GM12878 (cell line): ENCODE results near the gene JADE2. TPM values are rescaled to one million over a fixed set of nuclear protein-coding genes. Genes with fewer than 3 reads are reported as not detected.

ENCODE experiments used
- ATAC-seq: fragments of 200-7000 bp; cut with Tn5 transposase; 3 replicates; pipeline ENCODE4 v1.9.1; 2020; ENCODE audit warnings: mild to moderate bottlenecking, moderate library complexity
- BruUV-seq: library from RNA; stranded (reverse); fragments of 400-500 nt; replicated peaks from 2 replicates; lab custom pipeline; 2021; lab: Mats Ljungman, UMichigan
- CTCF ChIA-PET: fragments of 300-600 bp; sonication (Branson Sonifier 250); formaldehyde crosslinking; extraction: SDS; loops from one replicate; lab custom pipeline; 2021; ENCODE audit warnings: inconsistent platforms; lab: Yijun Ruan, JAX
- POLR2A ChIA-PET: fragments of 350-600 bp; formaldehyde crosslinking; extraction: SDS; loops from one replicate; lab custom pipeline; 2021; ENCODE audit warnings: inconsistent platforms; lab: Charles Lee
- RAD21 ChIA-PET: fragments of 300-600 bp; sonication (Branson Sonifier 250); formaldehyde crosslinking; loops from one replicate; lab custom pipeline; 2023; ENCODE audit warnings: antibody characterized with exemption; ENCODE audit not compliant: unreplicated experiment; lab: Charles Lee
- SMC1A ChIA-PET: fragments of 300-600 bp; sonication (Branson Sonifier 250); formaldehyde crosslinking; loops from one replicate; lab custom pipeline; 2023; ENCODE audit not compliant: unreplicated experiment, uncharacterized antibody; lab: Charles Lee
- DNase-seq: peaks from one replicate; pipeline ENCODE4 v3.0.0-alpha.2; 2011; ENCODE audit warnings: low read depth, low spot score
- FAIRE-seq: peaks from 3 replicates; lab custom pipeline; 2011; peaks lifted over from hg19 to GRCh38; lab: Jason Lieb, UNC
- H2AFZ ChIP-seq: 2 replicates; pipeline ENCODE4 v1.6.0; 2011; ENCODE audit warnings: low read depth, low read length, control low read depth; ENCODE audit not compliant: control insufficient read depth
- H3K27ac ChIP-seq: 2 replicates; pipeline ENCODE4 v1.5.1; 2011; ENCODE audit warnings: control low read depth; ENCODE audit not compliant: control insufficient read depth, insufficient read depth
- H3K27me3 ChIP-seq, 2 experiments: replicated peaks in 1 of 2; 2 replicates each; pipeline versions ENCODE4 v1.6.0 to v1.6.1; 2011; ENCODE audit warnings: low read length in 1 of 2; ENCODE audit not compliant: control insufficient read depth in 2 of 2, insufficient read depth in 2 of 2
- H3K36me3 ChIP-seq, 2 experiments: 2 replicates each; pipeline ENCODE4 v1.5.1; 2011; ENCODE audit warnings: low read length in 1 of 2; ENCODE audit not compliant: control insufficient read depth in 2 of 2, insufficient read depth in 2 of 2
- H3K4me1 ChIP-seq: 2 replicates; pipeline ENCODE4 v1.6.1; 2011; ENCODE audit warnings: mild to moderate bottlenecking, low read length, moderate library complexity, mixed read lengths; ENCODE audit not compliant: control insufficient read depth, insufficient read depth
- H3K4me2 ChIP-seq: 2 replicates; pipeline ENCODE4 v1.6.0; 2011; ENCODE audit warnings: control low read depth; ENCODE audit not compliant: control insufficient read depth, insufficient read depth
- H3K4me3 ChIP-seq: fragments of 200-600 bp; sonication (generic); 2 replicates; pipeline ENCODE4 v1.5.1; 2016
- H3K79me2 ChIP-seq: 2 replicates; pipeline ENCODE4 v1.6.0; 2011; ENCODE audit warnings: low read length; ENCODE audit not compliant: control insufficient read depth, insufficient read depth
- H3K9ac ChIP-seq: 2 replicates; pipeline ENCODE4 v1.8.0; 2011; ENCODE audit warnings: low read length, control low read depth, mixed read lengths; ENCODE audit not compliant: control insufficient read depth, insufficient read depth
- H3K9me3 ChIP-seq: replicated peaks from 3 replicates; pipeline ENCODE4 v1.5.1; 2011; ENCODE audit warnings: mild to moderate bottlenecking, low read length; ENCODE audit not compliant: control insufficient read depth, insufficient read depth
- H4K20me1 ChIP-seq: 2 replicates; pipeline ENCODE4 v1.6.0; 2011; ENCODE audit not compliant: control insufficient read depth, insufficient read depth
- CEBPB ChIP-seq, 2 experiments: fragments of 150-350 bp in 1 of 2; IDR thresholded peaks; 2 replicates each; pipeline ENCODE4 v1.6.1; 2012 to 2014; ENCODE audit warnings: low read depth in 2 of 2, low read length in 2 of 2, borderline replicate concordance in 1 of 2, inconsistent platforms in 1 of 2
- GABPA ChIP-seq: IDR thresholded peaks from 2 replicates; pipeline ENCODE4 v1.6.1; 2014; ENCODE audit warnings: antibody characterized with exemption, low read depth, mild to moderate bottlenecking, inconsistent platforms
- IKZF2 ChIP-seq, 2 experiments: fragments of 450-650 bp; IDR thresholded peaks; 2 replicates each; pipeline ENCODE4 v1.6.1; 2017; ENCODE audit warnings: mild to moderate bottlenecking in 2 of 2, moderate library complexity in 2 of 2
- MXI1 ChIP-seq: fragments of 150-350 bp; IDR thresholded peaks from 2 replicates; pipeline ENCODE4 v1.6.1; 2011; ENCODE audit warnings: low read depth, mild to moderate bottlenecking, inconsistent platforms, low read length, improper control_type of control experiment
- RELA ChIP-seq: fragments of 450-650 bp; IDR thresholded peaks from 2 replicates; pipeline ENCODE4 v1.8.0; 2014; ENCODE audit warnings: borderline replicate concordance; ENCODE audit not compliant: partially characterized antibody
- RUNX3 ChIP-seq: IDR thresholded peaks from 2 replicates; pipeline ENCODE4 v1.6.1; 2012; ENCODE audit warnings: low read length, inconsistent platforms
- SMAD1 ChIP-seq: fragments of 450-650 bp; IDR thresholded peaks from 2 replicates; pipeline ENCODE4 v1.6.1; 2018; ENCODE audit warnings: mild to moderate bottlenecking, low read depth; ENCODE audit not compliant: partially characterized antibody
- SMARCA5 ChIP-seq: fragments of 450-650 bp; IDR thresholded peaks from 2 replicates; pipeline ENCODE4 v1.6.1; 2017; ENCODE audit warnings: mild to moderate bottlenecking
- ZNF207 ChIP-seq: fragments of 450-650 bp; IDR thresholded peaks from 2 replicates; pipeline ENCODE4 v1.6.1; 2014; ENCODE audit warnings: antibody characterized with exemption, mild to moderate bottlenecking, borderline replicate concordance
- ZNF217 ChIP-seq: fragments of 450-650 bp; IDR thresholded peaks from 2 replicates; pipeline ENCODE4 v1.6.1; 2017; ENCODE audit warnings: antibody characterized with exemption, mild to moderate bottlenecking
- ZNF384 ChIP-seq: IDR thresholded peaks from 2 replicates; pipeline ENCODE4 v1.6.1; 2012; ENCODE audit warnings: low read depth, mild to moderate bottlenecking, low read length, improper control_type of control experiment, borderline replicate concordance
- WGBS: methylation state at CpG from one replicate; pipeline ENCODE4 v1.1.6; 2016; ENCODE audit warnings: low lambda C conversion rate; ENCODE audit not compliant: insufficient replicate concordance, insufficient coverage; ENCODE audit errors: missing lambda C conversion rate; 5-methylcytosine and 5-hydroxymethylcytosine counted together
- in situ Hi-C: fragments of 300-500 bp; cut with MboI; formaldehyde crosslinking; loops from 9 replicates; pipeline ENCODE4 v1.14.3; 2018; ENCODE audit warnings: mixed read lengths
- intact Hi-C: fragments of 100-400 bp; cut with micrococcal nuclease; formaldehyde crosslinking; loops from one replicate; pipeline ENCODE4 v1.14.2; 2022; ENCODE audit not compliant: unreplicated experiment
- polyA plus RNA-seq, 11 experiments: library from polyadenylated mRNA; depleted of rRNA in 4 of 11; unstranded in 6 of 11; stranded (reverse) in 5 of 11; fragments of >200 nt; fragmentation: Nextera tagmentation in 4 of 11; fragmentation: Illumina TruSeq in 1 of 11; extraction: Ambion mirVana in 4 of 11; extraction: Trizol in 1 of 11; gene quantifications; 1 replicate in 1 of 11; 2 replicates in 10 of 11; pipeline versions ENCODE4 v1.2.1 to v1.2.3, GENCODE V29; 2011 to 2016; ENCODE audit warnings: inconsistent platforms in 2 of 11, missing spikeins in 2 of 11, low read depth in 1 of 11
- total RNA-seq, 4 experiments: library from RNA; depleted of rRNA in 3 of 4; stranded (reverse); fragments of >200 nt in 3 of 4; fragmentation: Illumina TruSeq in 1 of 4; extraction: Trizol in 1 of 4; gene quantifications; 2 replicates each; pipeline versions ENCODE4 v1.2.1 to v1.2.3, GENCODE V29; 2013 to 2021
- TF ChIP-seq, protein P1 (sequence below): IDR thresholded peaks from 2 replicates; pipeline ENCODE4 v1.6.1; 2011; ENCODE audit warnings: low read depth, mild to moderate bottlenecking, low read length, moderate library complexity, borderline replicate concordance; ENCODE audit errors: extremely low read depth
- TF ChIP-seq, protein P2 (sequence below): fragments of 150-350 bp; IDR thresholded peaks from 2 replicates; pipeline ENCODE4 v1.6.1; 2016; ENCODE audit warnings: low read depth, low read length

JADE2 gene
- total and polyA plus RNA-seq, 10 of the 15 experiments (the other 5 are each of a cell fraction or from before 2014, with no cell fraction given) = 1.5 to 67.0 (median 22.4) TPM

DNA sequence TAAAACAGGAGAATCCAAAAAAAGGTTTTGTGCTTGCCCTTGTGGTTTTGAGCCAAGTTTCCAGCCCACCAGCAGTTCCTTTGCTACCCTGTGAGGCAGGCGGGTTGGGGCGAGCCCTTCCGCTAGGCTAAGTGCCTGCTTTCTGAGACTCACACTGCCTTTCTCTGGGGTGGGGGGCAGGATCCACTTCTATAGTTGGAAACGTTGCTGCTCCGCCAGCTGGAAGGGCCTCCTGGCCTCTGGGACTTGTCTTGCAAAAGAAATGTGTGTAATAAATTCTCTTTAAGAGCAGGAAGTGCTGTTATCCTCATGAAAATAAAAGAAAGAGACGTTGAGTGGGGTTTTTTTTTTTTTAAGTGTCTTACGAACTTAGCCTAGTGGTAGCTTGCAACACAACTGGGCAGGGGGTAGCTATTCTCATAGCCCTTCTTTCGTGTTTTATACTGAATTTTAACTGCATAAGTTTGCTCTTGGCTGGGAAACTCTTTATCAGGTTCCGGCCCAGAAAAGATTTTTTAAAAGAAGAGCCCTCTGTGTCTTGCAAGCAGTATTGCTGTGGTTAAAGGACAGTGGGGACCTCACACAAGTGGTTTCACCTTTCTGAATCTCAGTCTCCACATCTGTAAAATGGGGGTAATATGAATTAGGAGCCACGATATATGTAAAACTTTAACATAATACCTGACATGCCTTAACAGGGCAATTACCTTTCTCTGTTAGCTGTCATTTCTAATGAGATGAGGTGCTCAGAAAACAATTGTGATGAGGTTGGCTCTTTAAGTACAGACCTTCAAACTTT is 19.8 kb downstream of the JADE2 start:
- SMC1A ChIA-PET = interaction anchor here (0.6 to 8.8 kb wide), 6 partner anchors 10 to 541 kb away, joined by 3 to 148 read pairs (median 6); partner anchors contain the start of genes JADE2 and VDAC1
- Histone ChIP-seq H3K79me2 (peaks cover 64% of the 10 kb centered on the region), H3K4me2 (peak overlapping the region; percentile 92), H2AFZ (peak overlapping the region; percentile 46; the same call in 1 of the 2 replicates), H3K4me3 (peak overlapping the region; percentile 78), H3K4me1 (peaks cover 77% of the 10 kb centered on the region), H3K36me3 (peaks cover 3 to 9% of the 10 kb centered on the region in 2 experiments; a peak in 3 of 4 replicates), H3K9ac (peak overlapping the region; percentile 74), H4K20me1 (no peaks in the 10 kb centered on the region), H3K27me3 (no peaks in the 10 kb centered on the region), H3K9me3 (no peaks in the 10 kb centered on the region), H3K27ac (peak overlapping the region; percentile 89)
- peak; percentile 36 for ATAC-seq
- intact Hi-C loops (loop anchor here (2.0 kb wide), 1 partner anchor 20 kb away; the partner anchor contains the start of gene JADE2), in situ Hi-C loops (no loop called here)
- no TSS peak for BruUV-seq
- TF ChIP-seq SMAD1 = no peak
- TF ChIP-seq ZNF217 = peak; percentile 91
- TF ChIP-seq, protein P1, sequence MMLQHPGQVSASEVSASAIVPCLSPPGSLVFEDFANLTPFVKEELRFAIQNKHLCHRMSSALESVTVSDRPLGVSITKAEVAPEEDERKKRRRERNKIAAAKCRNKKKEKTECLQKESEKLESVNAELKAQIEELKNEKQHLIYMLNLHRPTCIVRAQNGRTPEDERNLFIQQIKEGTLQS = no peak
- TF ChIP-seq GABPA = no peak
- peak; percentile 62; the same call in 1 of the 2 replicates for TF ChIP-seq ZNF384
- 0 out of 4 replicates have a peak, but pooled peaks of 1 of the 2 experiments have one; percentile 6 for TF ChIP-seq IKZF2 (IDR thresholded peaks at IDR 0.05)
- TF ChIP-seq CEBPB (IDR thresholded peaks at IDR 0.05; ENCODE audit: borderline replicate concordance in 1 of 2, low read depth in 2 of 2, low read length in 2 of 2) = no peak
- 0 out of 2 replicates have a peak, but pooled peaks have one; percentile 13 for TF ChIP-seq MXI1
- TF ChIP-seq RUNX3 = peak; percentile 77
- peak; percentile 91 for TF ChIP-seq SMARCA5
- no peak for TF ChIP-seq ZNF207
- no peak for TF ChIP-seq RELA
- TF ChIP-seq, protein P2, sequence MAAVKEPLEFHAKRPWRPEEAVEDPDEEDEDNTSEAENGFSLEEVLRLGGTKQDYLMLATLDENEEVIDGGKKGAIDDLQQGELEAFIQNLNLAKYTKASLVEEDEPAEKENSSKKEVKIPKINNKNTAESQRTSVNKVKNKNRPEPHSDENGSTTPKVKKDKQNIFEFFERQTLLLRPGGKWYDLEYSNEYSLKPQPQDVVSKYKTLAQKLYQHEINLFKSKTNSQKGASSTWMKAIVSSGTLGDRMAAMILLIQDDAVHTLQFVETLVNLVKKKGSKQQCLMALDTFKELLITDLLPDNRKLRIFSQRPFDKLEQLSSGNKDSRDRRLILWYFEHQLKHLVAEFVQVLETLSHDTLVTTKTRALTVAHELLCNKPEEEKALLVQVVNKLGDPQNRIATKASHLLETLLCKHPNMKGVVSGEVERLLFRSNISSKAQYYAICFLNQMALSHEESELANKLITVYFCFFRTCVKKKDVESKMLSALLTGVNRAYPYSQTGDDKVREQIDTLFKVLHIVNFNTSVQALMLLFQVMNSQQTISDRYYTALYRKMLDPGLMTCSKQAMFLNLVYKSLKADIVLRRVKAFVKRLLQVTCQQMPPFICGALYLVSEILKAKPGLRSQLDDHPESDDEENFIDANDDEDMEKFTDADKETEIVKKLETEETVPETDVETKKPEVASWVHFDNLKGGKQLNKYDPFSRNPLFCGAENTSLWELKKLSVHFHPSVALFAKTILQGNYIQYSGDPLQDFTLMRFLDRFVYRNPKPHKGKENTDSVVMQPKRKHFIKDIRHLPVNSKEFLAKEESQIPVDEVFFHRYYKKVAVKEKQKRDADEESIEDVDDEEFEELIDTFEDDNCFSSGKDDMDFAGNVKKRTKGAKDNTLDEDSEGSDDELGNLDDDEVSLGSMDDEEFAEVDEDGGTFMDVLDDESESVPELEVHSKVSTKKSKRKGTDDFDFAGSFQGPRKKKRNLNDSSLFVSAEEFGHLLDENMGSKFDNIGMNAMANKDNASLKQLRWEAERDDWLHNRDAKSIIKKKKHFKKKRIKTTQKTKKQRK = no peak
- WGBS = 3% methylated on average over 10 of the region's 10 CpGs
- RAD21 ChIA-PET = interaction anchor here (0.9 to 8.4 kb wide), 7 partner anchors 10 to 445 kb away, joined by 3 to 144 read pairs (median 4); partner anchors contain the start of gene JADE2
- POLR2A ChIA-PET = interaction anchor here (0.6 to 8.5 kb wide), 7 partner anchors 8 to 501 kb away, joined by 3 to 113 read pairs (median 5); partner anchors contain the start of gene JADE2
- no peak for DNase-seq
- FAIRE-seq = peak; percentile 74
- CTCF ChIA-PET = interaction anchor here (1.3 to 9.9 kb wide), 9 partner anchors 9 to 134 kb away, joined by 3 to 145 read pairs (median 5); partner anchors contain the start of genes CDKN2AIPNL and JADE2
